HCT116 (cell line): ENCODE data around the gene SUSD2.

Experiments
- ELF1 ChIP-seq: IDR thresholded peaks from 2 replicates; pipeline ENCODE4 v1.6.1; 2012; ENCODE audit warnings: low read depth, borderline replicate concordance
- EZH2 ChIP-seq: fragments of 200-600 bp; sonication (generic); IDR thresholded peaks from 2 replicates; pipeline ENCODE4 v1.6.1; 2017; ENCODE audit warnings: antibody characterized with exemption, mixed run types
- EZH2phosphoT487 ChIP-seq: fragments of 200-600 bp; IDR thresholded peaks from 2 replicates; pipeline ENCODE4 v1.6.1; 2018; ENCODE audit warnings: antibody characterized with exemption, borderline replicate concordance
- POLR2A ChIP-seq: IDR thresholded peaks from 2 replicates; pipeline ENCODE4 v1.7.0; 2011; ENCODE audit warnings: borderline replicate concordance; ENCODE audit not compliant: insufficient read depth, insufficient read length; ENCODE audit errors: extremely low read depth
- POLR2AphosphoS5 ChIP-seq: IDR thresholded peaks from 2 replicates; pipeline ENCODE4 v1.6.1; 2011; ENCODE audit warnings: mild to moderate bottlenecking, low read depth, low read length, moderate library complexity
- YY1 ChIP-seq: IDR thresholded peaks from 2 replicates; pipeline ENCODE4 v1.6.1; 2011; ENCODE audit warnings: low read length, low read depth, moderate library complexity, mild to moderate bottlenecking; ENCODE audit not compliant: insufficient replicate concordance; ENCODE audit errors: extremely low read depth
- ZFX ChIP-seq: fragments of 450-650 bp; IDR thresholded peaks from 2 replicates; pipeline ENCODE4 v1.6.1; 2017
- TF ChIP-seq, protein P1 (sequence below), 3 experiments: fragments of 200-600 bp in 1 of 3; sonication (generic) in 1 of 3; IDR thresholded peaks in 2 of 3; conservative IDR thresholded peaks in 1 of 3; 2 replicates each; pipeline ENCODE4 v1.5.1; 2012 to 2017; ENCODE audit warnings: low read depth in 2 of 3, low read length in 2 of 3, antibody characterized with exemption in 1 of 3, borderline replicate concordance in 1 of 3, control low read depth in 1 of 3, mild to moderate bottlenecking in 1 of 3, mixed read lengths in 1 of 3, mixed run types in 1 of 3, moderate library complexity in 1 of 3; ENCODE audit not compliant: insufficient read depth in 1 of 3
- TF ChIP-seq, protein P2 (sequence below): IDR thresholded peaks from 2 replicates; pipeline ENCODE4 v1.6.1; 2012
- TF ChIP-seq, protein P3 (sequence below): IDR thresholded peaks from 2 replicates; pipeline ENCODE4 v1.6.1; 2011; ENCODE audit warnings: mild to moderate bottlenecking, low read length, moderate library complexity; ENCODE audit not compliant: insufficient replicate concordance; ENCODE audit errors: extremely low read depth
- TF ChIP-seq, protein P4 (sequence below): IDR thresholded peaks from 2 replicates; pipeline ENCODE4 v1.6.1; 2012

DNA sequence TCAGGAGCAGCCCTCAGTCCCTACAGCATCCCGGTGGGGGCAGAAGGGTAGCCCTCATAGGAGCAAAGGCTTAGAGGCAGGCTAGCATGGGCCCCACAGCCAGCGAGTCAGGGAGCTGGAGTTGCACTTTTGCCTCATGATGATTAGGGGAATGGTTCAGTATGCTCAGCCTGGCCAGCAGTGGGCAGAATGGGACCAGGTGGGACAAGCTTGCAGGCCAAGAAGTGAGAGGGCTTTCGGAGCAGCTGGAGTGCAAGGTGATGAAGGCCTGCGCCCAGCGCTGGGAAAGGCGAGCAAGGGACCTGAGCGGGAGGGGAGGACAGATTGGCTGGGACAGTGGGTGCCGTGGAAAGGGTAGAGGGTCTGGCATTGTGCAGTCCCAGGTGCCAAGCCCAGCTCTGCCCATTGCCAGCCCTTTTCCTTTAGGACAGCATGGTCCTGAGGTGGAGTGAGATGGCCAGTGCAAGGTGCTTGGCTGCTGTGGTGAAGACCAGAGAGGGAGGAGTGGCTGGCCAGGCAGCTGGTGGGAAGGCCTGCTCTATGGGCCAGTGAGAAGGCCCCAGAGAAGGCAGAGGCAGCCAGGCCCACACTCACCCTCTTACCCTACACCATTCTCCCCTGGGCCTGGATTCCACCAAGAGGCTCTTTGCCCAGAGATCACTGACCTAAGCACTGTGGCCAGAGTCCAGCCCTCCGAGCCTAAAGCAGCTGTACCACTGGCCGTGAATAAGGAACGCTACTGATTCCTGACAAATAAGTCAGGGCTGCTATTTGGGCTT, 47.9 kb upstream of the SUSD2 start:
- TF ChIP-seq, protein P1, sequence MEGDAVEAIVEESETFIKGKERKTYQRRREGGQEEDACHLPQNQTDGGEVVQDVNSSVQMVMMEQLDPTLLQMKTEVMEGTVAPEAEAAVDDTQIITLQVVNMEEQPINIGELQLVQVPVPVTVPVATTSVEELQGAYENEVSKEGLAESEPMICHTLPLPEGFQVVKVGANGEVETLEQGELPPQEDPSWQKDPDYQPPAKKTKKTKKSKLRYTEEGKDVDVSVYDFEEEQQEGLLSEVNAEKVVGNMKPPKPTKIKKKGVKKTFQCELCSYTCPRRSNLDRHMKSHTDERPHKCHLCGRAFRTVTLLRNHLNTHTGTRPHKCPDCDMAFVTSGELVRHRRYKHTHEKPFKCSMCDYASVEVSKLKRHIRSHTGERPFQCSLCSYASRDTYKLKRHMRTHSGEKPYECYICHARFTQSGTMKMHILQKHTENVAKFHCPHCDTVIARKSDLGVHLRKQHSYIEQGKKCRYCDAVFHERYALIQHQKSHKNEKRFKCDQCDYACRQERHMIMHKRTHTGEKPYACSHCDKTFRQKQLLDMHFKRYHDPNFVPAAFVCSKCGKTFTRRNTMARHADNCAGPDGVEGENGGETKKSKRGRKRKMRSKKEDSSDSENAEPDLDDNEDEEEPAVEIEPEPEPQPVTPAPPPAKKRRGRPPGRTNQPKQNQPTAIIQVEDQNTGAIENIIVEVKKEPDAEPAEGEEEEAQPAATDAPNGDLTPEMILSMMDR (IDR thresholded peaks at IDR 0.05 in 2 of 3, conservative IDR thresholded peaks at IDR 0.05 in 1 of 3; ENCODE audit: borderline replicate concordance in 1 of 3, insufficient read depth in 1 of 3, low read depth in 2 of 3, low read length in 2 of 3): 0 out of 6 replicates have a peak, but pooled peaks of 1 of the 3 experiments have one; percentile 9
- TF ChIP-seq YY1 (no peak), POLR2A (no peak), ZFX (no peak), ELF1 (no peak), POLR2AphosphoS5 (no peak), EZH2 (no peak), EZH2phosphoT487 (no peak)
- TF ChIP-seq, protein P2, sequence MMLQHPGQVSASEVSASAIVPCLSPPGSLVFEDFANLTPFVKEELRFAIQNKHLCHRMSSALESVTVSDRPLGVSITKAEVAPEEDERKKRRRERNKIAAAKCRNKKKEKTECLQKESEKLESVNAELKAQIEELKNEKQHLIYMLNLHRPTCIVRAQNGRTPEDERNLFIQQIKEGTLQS: no peak
- TF ChIP-seq, protein P3, sequence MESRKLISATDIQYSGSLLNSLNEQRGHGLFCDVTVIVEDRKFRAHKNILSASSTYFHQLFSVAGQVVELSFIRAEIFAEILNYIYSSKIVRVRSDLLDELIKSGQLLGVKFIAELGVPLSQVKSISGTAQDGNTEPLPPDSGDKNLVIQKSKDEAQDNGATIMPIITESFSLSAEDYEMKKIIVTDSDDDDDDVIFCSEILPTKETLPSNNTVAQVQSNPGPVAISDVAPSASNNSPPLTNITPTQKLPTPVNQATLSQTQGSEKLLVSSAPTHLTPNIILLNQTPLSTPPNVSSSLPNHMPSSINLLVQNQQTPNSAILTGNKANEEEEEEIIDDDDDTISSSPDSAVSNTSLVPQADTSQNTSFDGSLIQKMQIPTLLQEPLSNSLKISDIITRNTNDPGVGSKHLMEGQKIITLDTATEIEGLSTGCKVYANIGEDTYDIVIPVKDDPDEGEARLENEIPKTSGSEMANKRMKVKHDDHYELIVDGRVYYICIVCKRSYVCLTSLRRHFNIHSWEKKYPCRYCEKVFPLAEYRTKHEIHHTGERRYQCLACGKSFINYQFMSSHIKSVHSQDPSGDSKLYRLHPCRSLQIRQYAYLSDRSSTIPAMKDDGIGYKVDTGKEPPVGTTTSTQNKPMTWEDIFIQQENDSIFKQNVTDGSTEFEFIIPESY: no peak
- TF ChIP-seq, protein P4, sequence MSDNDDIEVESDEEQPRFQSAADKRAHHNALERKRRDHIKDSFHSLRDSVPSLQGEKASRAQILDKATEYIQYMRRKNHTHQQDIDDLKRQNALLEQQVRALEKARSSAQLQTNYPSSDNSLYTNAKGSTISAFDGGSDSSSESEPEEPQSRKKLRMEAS: no peak
